Right kidney (tissue), 1 donor: ENCODE results near the gene RAC3.
"Not testable (repeated sequence)": the region's sequence is repeated elsewhere in the genome, so short reads cannot be mapped to it uniquely, and the experiment has no call there.

Experiments used
- DNase-seq: peaks from one replicate; pipeline ENCODE4 v3.0.0-alpha.2; 2016

RAC3 gene

DNA sequence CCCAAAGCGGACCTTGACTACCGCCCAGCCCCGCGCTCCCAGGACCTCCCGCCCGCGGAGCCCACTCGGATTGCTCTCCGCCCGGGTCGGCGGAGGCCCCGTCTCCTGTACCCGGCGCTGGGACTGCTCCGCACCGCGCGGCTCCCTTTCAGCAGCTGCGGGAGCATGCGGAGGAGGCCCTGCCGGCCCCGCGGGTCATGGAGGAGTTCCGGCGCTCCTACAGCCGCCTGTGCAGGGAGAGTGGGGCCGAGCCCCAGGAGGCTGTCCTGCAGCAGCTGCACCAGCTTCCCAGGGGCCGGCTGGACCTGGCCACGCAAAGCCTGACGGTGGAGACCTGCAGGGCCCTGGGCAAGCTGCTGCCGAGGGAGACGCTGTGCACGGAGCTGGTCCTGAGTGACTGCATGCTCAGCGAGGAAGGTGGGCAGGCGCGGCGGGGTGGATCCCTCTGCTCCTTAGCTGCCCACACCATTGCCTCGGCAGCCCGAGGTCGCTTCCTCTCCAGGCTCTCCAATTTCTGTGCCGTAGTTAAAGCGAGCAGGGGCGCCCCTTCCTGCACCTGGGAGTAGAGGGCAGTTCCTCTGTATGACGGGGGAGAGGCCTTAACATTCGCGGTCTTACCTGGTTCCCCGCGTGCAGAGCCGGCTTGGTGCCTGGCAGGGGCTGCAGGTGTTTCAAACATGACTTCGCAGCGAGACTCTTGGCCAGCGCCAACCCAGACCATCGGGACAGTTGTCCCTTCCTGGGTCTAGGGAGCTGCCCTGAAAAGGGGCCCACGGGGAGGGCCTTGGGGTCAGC, 7.8 kb upstream of the RAC3 start:
- DNase-seq, result peak; percentile 76

DNA sequence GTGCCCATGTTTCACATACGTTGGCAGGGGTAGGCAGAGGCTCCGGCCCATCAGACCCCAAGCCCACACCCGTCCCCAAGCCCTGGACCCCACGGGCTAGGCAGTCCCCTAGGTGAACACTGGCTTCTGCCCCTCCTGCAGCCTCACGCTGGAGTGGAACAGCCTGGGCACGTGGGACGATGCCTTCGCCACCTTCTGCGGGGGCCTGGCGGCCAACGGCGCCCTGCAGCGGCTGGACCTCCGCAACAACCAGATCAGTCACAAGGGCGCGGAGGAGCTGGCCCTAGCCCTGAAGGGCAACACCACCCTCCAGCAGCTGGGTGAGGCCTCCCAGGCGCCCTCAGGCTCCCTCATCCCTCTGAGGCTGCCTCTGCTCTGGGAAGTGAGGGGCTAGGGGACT, 6.6 kb upstream of the RAC3 start:
- DNase-seq, result no peak

DNA sequence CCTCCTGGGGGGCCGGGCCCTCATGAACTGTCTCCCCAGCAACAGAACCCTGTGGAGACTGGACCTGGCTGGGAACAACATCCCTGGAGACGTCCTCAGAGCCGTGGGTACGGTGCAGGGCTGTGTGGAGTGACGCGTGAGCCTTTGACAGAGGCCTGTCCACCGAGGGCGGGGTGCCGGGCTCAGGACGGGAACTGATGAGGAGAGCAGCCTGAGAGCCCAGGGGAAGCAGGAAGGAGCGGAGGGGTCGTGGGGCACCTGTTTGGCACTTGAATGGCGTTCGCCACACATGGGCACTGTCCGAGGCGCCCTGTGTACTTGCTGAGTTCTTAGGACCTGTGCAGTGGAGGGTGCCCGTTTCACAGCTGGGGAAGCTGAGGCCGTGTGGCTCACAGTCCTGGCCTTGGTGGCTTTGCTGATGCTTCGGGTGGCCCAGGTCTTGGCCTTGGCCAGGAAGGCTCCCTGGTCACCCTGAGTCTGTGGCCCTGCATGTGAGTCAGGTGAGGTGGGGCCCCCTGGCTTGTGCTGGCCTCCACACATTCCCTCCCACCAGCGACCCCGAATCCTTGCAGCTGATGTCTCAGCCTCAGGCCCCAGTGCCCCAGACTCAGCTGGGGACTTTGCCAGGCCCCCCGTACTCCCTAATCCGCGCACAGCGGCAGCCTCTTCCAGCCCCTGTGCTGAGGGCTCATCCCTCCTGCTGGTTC, 5.9 kb upstream of the RAC3 start:
- no peak for DNase-seq

DNA sequence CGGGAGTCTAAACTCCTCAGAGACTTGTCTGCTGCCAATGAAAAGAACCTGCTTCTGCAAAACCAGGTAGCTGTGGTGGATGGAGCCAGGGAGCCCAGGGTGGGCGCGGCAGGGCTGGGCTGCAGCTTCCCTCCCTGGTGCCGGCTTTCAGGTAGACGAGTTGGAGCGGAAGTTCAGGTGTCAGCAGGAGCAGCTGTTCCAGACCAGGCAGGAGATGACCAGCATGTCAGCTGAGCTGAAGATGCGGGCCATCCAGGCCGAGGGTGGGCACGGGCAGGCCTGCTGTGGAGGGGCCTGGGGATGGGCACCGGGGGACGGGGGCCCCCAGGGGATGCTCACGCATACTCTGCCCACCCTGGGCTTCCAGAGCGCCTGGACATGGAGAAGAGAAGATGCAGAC, 3.2 kb upstream of the RAC3 start:
- no peak for DNase-seq

DNA sequence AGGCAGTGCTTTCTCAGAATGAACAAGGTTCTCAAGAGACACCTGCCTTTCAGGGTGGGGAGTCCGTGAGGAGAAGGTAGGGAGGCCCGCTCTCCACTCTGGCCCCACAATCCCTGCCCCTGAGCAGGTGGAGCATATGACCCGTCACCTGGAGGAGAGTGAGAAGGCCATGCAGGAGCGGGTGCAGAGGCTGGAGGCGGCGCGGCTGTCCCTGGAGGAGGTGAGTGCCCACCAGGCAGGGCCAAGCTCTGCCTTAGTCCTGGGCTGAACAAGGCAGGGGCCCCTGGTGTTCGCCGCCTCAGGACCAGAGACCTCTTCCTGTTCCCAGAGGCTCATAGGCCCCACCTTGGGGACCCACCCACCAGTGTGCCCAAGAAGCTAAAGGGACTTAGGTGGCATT, 2.5 kb upstream of the RAC3 start:
- DNase-seq, result no peak

DNA sequence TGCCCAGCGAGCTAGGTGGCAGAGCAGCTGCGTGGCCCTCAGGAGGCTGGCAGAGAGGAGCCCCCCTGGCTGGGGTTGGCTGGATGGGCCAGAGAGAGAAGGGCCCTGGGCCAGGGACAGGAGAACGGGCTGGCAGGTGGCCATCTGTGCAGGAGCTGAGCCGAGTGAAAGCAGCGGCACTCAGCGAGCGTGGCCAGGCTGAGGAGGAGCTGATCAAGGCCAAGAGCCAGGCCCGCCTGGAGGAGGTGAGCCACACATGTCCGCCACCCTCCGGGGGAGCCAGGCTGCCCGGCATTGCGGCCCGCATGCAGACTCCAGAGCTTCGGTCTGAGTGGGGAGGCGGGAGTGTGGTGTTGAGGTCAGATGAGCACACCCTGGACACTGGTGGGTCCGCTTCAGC, 2.1 kb upstream of the RAC3 start:
- DNase-seq, result no peak

DNA sequence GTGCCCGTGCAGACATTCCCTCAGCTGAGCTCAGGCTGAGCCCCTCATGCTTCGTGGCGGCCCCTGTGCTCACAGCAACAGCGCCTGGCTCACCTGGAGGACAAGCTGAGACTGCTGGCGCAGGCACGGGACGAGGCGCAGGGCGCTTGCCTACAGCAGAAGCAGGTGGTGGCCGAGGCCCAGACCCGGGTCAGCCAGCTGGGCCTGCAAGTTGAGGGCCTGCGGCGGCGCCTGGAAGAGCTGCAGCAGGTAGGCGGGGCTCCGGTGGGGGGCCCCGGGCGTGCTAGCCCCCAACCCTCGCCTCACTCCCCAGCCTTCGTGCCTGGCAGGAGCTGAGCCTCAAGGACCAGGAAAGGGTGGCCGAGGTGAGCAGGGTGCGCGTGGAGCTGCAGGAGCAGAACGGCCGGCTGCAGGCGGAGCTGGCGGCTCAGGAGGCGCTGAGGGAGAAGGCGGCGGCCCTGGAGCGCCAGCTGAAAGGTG, 1.4 kb upstream of the RAC3 start:
- DNase-seq, result peak; percentile 80

DNA sequence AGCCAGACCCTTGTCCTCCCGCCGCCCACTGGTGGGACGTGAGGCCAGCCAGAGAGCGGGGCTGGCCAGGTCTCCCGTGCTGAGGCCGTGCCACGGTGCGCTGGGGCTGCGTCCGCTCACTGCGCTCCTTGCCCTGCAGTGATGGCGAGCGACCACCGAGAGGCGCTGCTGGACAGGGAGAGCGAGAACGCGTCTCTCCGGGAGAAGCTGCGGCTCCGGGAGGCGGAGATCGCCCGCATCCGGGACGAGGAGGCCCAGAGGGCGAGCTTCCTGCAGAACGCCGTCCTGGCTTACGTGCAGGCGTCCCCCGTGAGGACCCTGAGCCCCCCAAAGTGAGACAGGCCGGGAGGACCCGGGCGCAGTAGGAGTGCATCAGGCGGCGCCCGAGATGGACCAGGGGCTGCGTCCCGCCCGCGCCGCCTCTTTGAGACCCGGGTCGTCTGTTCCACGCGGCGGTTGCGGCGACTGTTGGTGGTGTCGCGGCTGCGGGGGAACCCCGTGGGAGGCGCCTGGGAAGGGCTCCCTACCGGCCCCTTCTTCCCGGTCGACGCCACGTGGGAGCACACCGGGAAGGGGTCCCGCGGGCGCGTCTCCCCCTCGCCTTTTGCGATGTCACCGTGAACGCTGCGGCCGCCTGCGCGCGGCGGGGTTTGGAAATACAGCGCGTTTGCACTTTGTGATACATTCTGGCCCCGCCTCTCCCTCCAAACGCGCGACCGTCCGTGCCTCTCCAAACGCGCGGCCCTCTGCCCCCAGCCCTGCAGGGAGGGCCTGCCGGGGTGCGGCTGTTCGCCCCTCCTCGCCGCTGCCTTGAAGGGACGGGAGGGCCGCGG, 792 bp upstream of the RAC3 start:
- peak; percentile 91 for DNase-seq

DNA sequence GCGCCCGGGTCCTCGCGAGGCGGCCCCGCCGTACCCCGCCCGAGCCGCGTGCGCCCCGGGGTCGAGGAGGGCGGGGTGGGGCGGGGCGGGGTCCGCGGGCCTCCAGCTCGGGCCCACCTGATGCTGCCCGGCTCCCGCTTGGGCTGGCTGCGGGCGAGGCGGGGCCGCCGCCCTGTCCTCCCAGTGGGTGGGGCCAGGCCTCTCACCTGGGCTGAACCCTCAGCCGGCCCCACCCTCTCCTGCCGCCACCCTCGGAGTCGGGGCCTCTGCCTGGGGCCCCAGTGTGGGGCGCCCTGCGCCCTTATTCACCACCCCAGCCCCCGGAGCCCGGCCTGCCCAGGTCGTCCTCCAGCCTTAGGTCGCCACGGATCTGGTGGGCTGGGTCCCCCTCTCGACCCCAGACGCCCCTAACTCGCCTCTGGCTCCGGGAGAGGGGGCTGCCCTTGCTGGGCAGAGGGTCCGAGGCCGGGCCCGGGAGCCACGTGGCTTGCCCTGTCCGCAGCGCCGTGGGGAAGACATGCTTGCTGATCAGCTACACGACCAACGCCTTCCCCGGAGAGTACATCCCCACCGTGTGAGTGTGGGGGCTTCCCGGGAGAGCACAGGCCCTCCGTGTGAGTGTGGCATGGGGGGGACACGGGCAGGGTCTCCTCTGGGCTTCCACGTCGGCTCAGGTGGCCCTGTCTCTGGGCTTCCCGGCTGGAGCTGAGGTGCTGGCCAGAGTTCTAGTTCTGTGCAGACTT, 578 bp downstream of the RAC3 start:
- DNase-seq, result peak; percentile 52

DNA sequence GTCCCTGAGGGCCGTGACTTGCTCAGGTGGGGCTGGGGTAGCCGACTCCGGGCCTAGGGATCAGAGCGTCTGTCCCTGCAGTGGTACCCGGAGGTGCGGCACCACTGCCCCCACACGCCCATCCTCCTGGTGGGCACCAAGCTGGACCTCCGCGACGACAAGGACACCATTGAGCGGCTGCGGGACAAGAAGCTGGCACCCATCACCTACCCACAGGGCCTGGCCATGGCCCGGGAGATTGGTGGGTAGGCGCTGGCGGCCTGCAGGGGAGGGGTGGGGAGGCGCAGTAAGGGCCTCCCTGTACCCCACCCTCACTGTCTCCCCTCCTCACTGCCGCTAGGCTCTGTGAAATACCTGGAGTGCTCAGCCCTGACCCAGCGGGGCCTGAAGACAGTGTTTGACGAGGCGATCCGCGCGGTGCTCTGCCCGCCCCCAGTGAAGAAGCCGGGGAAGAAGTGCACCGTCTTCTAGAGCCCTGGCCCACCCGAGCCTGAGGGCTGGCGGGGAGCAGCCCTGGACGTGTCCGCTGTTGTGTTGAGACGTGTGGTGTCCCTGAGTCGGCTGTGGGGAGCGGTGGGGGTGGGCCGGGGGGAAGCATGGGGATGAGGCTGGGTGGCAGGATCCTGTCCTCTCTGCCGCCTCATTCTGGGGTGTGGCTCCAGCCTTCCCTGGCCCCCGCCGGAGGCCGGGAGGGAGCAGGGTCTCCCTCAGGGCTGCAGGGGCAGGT, 2.0 kb downstream of the RAC3 start:
- no peak for DNase-seq

DNA sequence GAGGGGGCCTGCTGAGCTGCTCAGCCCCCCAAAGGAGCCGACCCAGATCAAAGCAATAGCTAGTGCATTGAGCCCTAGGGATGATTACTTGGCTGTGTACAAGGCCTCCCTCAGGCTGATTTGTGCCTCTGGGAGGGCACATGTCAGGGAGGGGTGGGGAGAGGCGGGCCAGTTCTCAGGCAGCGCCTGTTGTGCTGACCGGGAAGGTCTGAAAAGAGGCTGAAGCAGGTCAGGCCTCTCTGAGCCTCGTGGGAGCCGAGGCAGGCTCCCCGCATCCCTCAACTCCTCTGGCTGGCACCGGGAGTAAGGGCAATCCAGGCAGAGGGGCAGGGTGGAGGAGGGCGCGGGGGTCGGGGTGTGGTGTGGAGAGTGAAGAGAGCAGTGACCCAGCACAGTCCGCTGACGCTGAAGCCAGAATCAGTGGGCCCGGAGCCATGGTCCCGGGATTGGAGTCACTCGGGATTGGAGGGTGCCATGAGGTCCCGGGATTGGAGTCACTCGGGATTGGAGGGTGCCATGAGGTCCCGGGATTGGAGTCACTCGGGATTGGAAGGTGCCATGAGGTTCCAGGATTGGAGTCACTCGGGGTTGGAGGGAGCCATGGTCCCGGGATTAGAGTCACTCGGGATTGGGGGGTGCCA, 3.0 kb downstream of the RAC3 start:
- no peak for DNase-seq

DNA sequence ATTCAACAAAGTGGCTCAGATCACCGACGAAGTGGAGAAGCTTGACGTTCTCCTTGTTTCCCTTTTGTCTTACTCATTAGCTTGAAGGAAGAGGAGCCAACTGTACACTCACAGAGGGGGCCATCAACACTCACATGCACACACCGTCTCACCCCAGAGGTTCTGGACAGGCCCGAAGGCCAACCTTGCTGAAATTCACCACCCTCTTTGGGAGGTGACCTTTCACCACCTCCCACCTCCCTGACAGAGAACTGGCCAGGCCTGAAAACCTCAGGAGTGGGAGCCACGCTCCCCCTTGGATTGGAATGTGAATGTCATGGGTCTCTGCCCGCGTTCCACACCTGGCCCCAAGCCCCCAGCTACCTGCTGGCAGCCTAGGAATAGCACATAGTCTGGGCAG, 4.0 kb downstream of the RAC3 start:
- no peak for DNase-seq

DNA sequence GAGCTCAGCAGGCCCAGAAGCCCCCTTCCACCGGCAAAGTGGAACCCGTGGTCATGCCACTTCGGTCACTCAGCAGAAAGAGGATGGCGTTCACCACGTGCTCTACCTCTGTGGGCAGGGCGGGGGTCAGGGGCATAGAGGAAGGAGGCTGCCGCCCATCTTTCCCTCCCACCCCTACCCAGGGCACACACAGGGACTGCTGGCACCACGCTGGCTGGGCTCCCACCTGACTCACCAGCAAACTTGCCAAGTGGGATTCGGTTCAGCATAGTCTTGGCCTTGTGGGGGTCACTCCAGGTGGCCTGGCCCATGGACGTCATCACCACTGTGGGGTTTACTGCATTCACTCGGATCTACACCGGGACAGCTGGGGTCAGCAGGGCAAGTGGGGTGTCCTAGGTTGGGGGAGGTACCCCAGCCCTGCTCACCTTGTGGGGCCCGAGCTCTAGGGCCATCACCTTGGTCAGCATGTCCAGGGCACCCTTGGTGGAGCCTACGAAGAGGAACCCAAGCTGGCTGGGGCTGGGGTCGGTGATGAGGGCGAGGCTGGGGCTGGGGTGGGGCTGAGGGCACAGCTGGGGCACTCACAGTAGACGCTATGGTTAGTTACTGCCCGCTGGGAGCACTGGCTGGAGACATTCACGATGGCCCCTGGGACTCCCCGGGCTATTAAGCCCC, 4.6 kb downstream of the RAC3 start:
- no peak for DNase-seq

DNA sequence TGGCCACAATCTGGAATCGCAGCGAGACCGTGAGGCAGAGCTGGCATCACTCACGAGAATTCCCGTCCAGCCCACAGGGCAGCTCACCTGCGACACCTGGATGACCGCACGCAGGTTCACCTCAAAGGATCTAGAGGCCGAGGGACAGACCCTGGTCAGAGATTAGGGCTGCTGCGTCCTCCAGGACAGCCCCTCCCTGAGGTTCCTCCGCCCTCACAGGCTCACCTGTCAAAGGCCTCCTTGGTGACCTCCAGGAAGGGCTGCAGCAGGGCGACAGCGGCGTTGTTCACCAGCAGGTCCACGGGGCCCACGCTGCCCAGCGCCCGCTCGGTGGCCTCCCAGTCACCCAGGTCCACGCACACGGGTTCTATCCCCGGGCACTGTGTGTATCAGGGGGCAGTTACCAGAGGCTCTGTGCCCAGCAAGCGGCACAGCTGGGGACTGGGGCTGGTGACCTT, 5.2 kb downstream of the RAC3 start:
- no peak for DNase-seq

DNA sequence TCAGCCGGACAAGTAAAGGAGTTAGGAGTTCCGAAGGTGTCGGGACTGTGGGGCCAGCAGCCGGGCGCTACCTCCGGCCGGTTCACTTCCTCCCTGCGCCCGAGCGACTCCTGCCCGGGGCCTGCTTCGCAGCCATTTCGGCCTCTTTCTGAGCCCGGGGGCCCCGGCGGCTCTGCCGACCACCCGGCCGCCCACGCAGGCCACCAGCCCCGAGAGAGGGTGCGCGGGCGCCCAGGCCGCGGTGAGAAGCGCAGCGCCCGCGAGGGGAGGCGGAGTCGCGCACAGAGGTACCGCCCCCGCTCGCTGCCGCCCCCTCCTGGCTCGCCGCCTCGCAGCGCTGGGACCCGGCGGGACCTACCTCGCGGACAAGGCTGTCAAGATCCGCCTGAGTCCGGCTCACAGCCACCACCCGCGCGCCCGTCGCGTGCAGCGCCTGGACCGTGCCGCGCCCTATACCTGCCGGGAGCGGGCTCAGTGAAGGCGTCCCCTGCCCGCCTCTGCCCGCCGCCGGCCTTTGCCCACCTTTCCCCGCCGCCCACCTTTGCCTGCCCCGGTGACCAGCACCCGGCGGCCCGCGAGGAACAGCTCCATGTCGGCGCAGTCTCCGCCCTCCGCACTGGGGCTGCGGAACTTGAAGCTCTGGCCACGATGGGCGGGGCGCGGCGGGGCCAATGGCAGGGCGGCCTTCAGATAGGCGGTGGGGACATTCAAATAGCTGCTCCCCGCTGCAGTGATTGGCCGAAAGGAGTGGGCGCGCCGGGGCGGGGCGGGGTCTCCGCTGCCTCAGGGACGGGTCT, 5.8 kb downstream of the RAC3 start, which contains the start of gene DCXR:
DCXR (minus strand) TSS at position 606 of the 797 bp plus-strand sequence; CDS start at position 591, 15 bp downstream.
- peak; percentile 98 for DNase-seq

DNA sequence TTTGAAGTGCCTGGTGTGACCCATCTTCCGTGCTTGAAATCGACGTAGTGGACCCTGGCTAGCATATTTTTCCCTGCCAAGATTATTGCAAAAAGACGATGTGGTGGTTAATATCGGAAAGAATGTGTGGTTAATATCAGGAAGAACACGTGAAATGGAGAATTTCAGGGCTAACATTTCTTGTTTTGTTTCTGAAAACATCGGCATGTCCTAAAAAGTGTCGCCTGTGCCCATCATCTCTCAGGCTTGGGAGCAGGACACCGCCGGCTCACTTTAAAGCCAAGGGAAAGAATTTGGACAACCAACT, 6.4 kb downstream of the RAC3 start:
- no peak for DNase-seq

DNA sequence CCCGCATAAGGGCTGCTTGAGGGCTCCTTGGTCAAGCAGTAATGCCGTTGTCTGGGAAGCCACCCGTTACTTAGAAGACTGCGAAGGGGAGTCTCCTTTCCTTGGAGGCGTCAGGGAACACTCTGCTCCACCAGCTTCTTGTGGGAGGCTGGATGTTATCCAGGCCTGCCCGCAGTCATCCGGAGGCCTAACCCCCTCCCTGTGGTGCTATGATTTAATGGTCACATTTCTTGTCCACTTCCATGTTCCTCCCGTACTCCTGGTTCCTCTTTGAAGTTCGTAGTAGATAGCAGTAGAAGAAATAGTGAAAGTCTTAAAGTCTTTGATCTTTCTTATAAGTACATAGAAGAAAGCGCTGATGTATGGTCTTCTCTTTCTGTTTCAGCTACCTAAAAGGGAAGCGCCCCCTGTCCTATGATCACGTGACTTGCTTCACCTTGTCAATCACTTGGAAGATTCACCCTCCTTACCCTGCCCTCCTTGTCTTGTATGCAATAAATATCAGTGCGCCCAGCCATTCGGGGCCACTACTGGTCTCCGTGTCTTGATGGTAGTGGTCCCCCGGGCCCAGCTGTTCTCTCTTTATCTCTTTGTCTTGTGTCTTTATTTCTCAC, 7.4 kb downstream of the RAC3 start:
- DNase-seq, result not testable (repeated sequence)

DNA sequence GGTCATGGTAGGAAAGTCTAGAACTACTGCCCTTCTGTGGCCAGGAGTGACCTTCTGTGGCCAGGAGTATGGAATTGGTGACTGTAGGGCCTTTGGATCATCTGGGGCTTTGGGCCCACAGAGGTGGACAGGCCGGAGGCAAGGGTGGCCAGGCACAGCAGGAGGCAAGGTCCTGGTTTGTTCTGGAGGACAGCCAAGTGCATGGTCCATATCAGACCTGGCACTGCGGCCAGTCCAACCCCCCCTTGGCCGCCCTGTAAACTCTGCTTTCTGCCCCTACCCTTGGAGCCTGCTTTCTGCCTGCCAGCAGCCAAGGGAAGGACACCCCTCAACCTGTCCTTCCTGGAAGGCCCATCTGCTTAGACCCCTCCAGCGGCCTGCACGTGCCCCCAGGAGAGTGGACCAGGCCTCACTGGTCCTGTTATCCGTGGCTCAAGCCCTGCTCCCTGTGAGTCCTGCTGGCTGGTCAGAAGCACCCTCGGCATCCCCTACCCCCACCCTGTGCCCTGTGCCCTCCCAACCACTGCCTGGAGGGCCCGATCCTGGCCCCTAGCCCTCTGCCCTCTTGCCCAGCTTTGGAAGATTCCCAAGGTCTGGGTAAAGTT, 8.3 kb downstream of the RAC3 start:
- no peak for DNase-seq
